ENCODE measurements around the gene METRN.

The METRN gene

GRCh38 chr16:762595-763268, 47.8 kb downstream of the METRN start:
- DNase-seq: no peak

GRCh38 chr16:763369-764183, 48.7 kb downstream of the METRN start:
- DNase-seq: no peak

- DNase-seq: no peak
These were observed 49.3 kb downstream of the METRN start for GRCh38 chr16:764184-764750.

GRCh38 chr16:764848-765487, 50.0 kb downstream of the METRN start:
- DNase-seq: no peak

- no peak for DNase-seq
These were observed 50.6 kb downstream of the METRN start for GRCh38 chr16:765488-765865.

GRCh38 chr16:766008-766819, 51.3 kb downstream of the METRN start:
- no peak for DNase-seq

GRCh38 chr16:766820-767640, 52.1 kb downstream of the METRN start:
- DNase-seq: no peak

- DNase-seq: no peak
These were observed 52.9 kb downstream of the METRN start for GRCh38 chr16:767743-768235.

- DNase-seq: no peak
These were observed 53.5 kb downstream of the METRN start for GRCh38 chr16:768428-768827.
